ENCODE data around the gene MSI2. TPM values are rescaled to one million over a fixed set of nuclear protein-coding genes. Genes with fewer than 3 reads are reported as not detected.

The MSI2 gene
- total and polyA plus RNA-seq, 5 donors: 43.9 to 113 (median 107) TPM

GRCh38 chr17:57532556-57532955, 276.2 kb downstream of the MSI2 start:
- DNase-seq (no peak), ATAC-seq (no peak)
- intact Hi-C loops (cut with DNase I): no loop called here
- Histone ChIP-seq H3K4me3 (ENCODE audit: low read length) (no peak overlapping the region), H3K27me3 (ENCODE audit: control insufficient read depth, insufficient read depth) (no peaks in the 10 kb centered on the region), H3K27ac (ENCODE audit: low read length) (no peak overlapping the region), H3K9me3 (ENCODE audit: control insufficient read depth, low read length) (no peaks in the 10 kb centered on the region), H3K4me1 (ENCODE audit: control insufficient read depth, insufficient read depth, low read length) (peaks cover 10% of the 10 kb centered on the region)
- WGBS: 78% methylated on average over 6 of the region's 6 CpGs

GRCh38 chr17:57532966-57533365, 276.6 kb downstream of the MSI2 start:
- no peaks in the 10 kb centered on the region for H3K9me3 ChIP-seq (ENCODE audit: control insufficient read depth, low read length)
- H3K27me3 ChIP-seq (ENCODE audit: control insufficient read depth, insufficient read depth): no peaks in the 10 kb centered on the region
- peaks cover 6% of the 10 kb centered on the region for H3K4me1 ChIP-seq (ENCODE audit: control insufficient read depth, insufficient read depth, low read length)
- no peak overlapping the region for H3K27ac ChIP-seq (ENCODE audit: low read length)
- DNase-seq (no peak), ATAC-seq (no peak)
- 77% methylated on average over 5 of the region's 5 CpGs for WGBS
- intact Hi-C loops (cut with DNase I): no loop called here
- no peak overlapping the region for H3K4me3 ChIP-seq (ENCODE audit: low read length)

GRCh38 chr17:57533684-57534305, 277.5 kb downstream of the MSI2 start:
- intact Hi-C loops (cut with DNase I): no loop called here
- H3K9me3 ChIP-seq (ENCODE audit: control insufficient read depth, low read length): no peaks in the 10 kb centered on the region
- peaks cover 8% of the 10 kb centered on the region for H3K4me1 ChIP-seq (ENCODE audit: control insufficient read depth, insufficient read depth, low read length)
- H3K27ac ChIP-seq (ENCODE audit: low read length): no peak overlapping the region
- no peak for DNase-seq
- no peaks in the 10 kb centered on the region for H3K27me3 ChIP-seq (ENCODE audit: control insufficient read depth, insufficient read depth)
- WGBS: 86% methylated on average over 5 of the region's 5 CpGs
- no peak overlapping the region for H3K4me3 ChIP-seq (ENCODE audit: low read length)
- no peak for ATAC-seq

- intact Hi-C loops (cut with DNase I): no loop called here
- 73% methylated on average over 4 of the region's 4 CpGs for WGBS
- no peak for DNase-seq
- H3K9me3 ChIP-seq (ENCODE audit: control insufficient read depth, low read length): no peaks in the 10 kb centered on the region
- no peak overlapping the region for H3K4me3 ChIP-seq (ENCODE audit: low read length)
- H3K4me1 ChIP-seq (ENCODE audit: control insufficient read depth, insufficient read depth, low read length): peaks cover 8% of the 10 kb centered on the region
- H3K27ac ChIP-seq (ENCODE audit: low read length): no peak overlapping the region
- no peaks in the 10 kb centered on the region for H3K27me3 ChIP-seq (ENCODE audit: control insufficient read depth, insufficient read depth)
- no peak for ATAC-seq
These were observed 278.5 kb downstream of the MSI2 start for GRCh38 chr17:57534863-57535248.

- Histone ChIP-seq H3K27me3 (ENCODE audit: control insufficient read depth, insufficient read depth) (no peaks in the 10 kb centered on the region), H3K4me3 (ENCODE audit: low read length) (no peak overlapping the region), H3K27ac (ENCODE audit: low read length) (no peak overlapping the region), H3K9me3 (ENCODE audit: control insufficient read depth, low read length) (no peaks in the 10 kb centered on the region), H3K4me1 (ENCODE audit: control insufficient read depth, insufficient read depth, low read length) (peaks cover 8% of the 10 kb centered on the region)
- 68% methylated on average over 6 of the region's 6 CpGs for WGBS
- DNase-seq (peak in 1 of 3 donors; percentile 52), ATAC-seq (peak; percentile 9 to 10)
- intact Hi-C loops (cut with DNase I): no loop called here
These were observed 279.1 kb downstream of the MSI2 start for GRCh38 chr17:57535249-57535966.

GRCh38 chr17:57536289-57536688, 280.0 kb downstream of the MSI2 start:
- H3K4me1 ChIP-seq (ENCODE audit: control insufficient read depth, insufficient read depth, low read length): peaks cover 8% of the 10 kb centered on the region
- intact Hi-C loops (cut with DNase I): no loop called here
- H3K27me3 ChIP-seq (ENCODE audit: control insufficient read depth, insufficient read depth): no peaks in the 10 kb centered on the region
- 58% methylated on average over 4 of the region's 4 CpGs for WGBS
- DNase-seq: no peak
- H3K4me3 ChIP-seq (ENCODE audit: low read length): no peak overlapping the region
- H3K9me3 ChIP-seq (ENCODE audit: control insufficient read depth, low read length): no peaks in the 10 kb centered on the region
- no peak overlapping the region for H3K27ac ChIP-seq (ENCODE audit: low read length)
- ATAC-seq: no peak

- 91% methylated on average over 10 of the region's 10 CpGs for WGBS
- ATAC-seq (no peak), DNase-seq (no peak)
- Histone ChIP-seq H3K4me3 (ENCODE audit: low read length) (no peak overlapping the region), H3K4me1 (ENCODE audit: control insufficient read depth, insufficient read depth, low read length) (peaks cover 11% of the 10 kb centered on the region), H3K27ac (ENCODE audit: low read length) (no peak overlapping the region), H3K27me3 (ENCODE audit: control insufficient read depth, insufficient read depth) (no peaks in the 10 kb centered on the region), H3K9me3 (ENCODE audit: control insufficient read depth, low read length) (no peaks in the 10 kb centered on the region)
- intact Hi-C loops (cut with DNase I): no loop called here
These were observed 280.6 kb downstream of the MSI2 start for GRCh38 chr17:57536789-57537523.

GRCh38 chr17:57537524-57538410, 281.4 kb downstream of the MSI2 start:
- H3K27me3 ChIP-seq (ENCODE audit: control insufficient read depth, insufficient read depth): no peaks in the 10 kb centered on the region
- ATAC-seq (peak; percentile 36 to 73), DNase-seq (no peak)
- H3K4me1 ChIP-seq (ENCODE audit: control insufficient read depth, insufficient read depth, low read length): peaks cover 15% of the 10 kb centered on the region
- intact Hi-C loops (cut with DNase I): no loop called here
- no peak overlapping the region for H3K4me3 ChIP-seq (ENCODE audit: low read length)
- 59% methylated on average over 17 of the region's 17 CpGs for WGBS
- H3K27ac ChIP-seq (ENCODE audit: low read length): peak overlapping the region; percentile 1
- H3K9me3 ChIP-seq (ENCODE audit: control insufficient read depth, low read length): no peaks in the 10 kb centered on the region

GRCh38 chr17:57538736-57539456, 282.6 kb downstream of the MSI2 start:
- DNase-seq: no peak
- Histone ChIP-seq H3K27me3 (ENCODE audit: control insufficient read depth, insufficient read depth) (no peaks in the 10 kb centered on the region), H3K4me3 (ENCODE audit: low read length) (no peak overlapping the region), H3K4me1 (ENCODE audit: control insufficient read depth, insufficient read depth, low read length) (peaks cover 15% of the 10 kb centered on the region), H3K9me3 (ENCODE audit: control insufficient read depth, low read length) (no peaks in the 10 kb centered on the region), H3K27ac (ENCODE audit: low read length) (no peak overlapping the region)
- 79% methylated on average over 11 of the region's 11 CpGs for WGBS
- no peak for ATAC-seq
- intact Hi-C loops (cut with DNase I): no loop called here

GRCh38 chr17:57539529-57540301, 283.4 kb downstream of the MSI2 start:
- 83% methylated on average over 8 of the region's 8 CpGs for WGBS

More at GRCh38 chr17:57539529-57540301, 283.4 kb downstream of the MSI2 start:
- DNase-seq: no peak
- Histone ChIP-seq H3K4me3 (ENCODE audit: low read length) (no peak overlapping the region), H3K4me1 (ENCODE audit: control insufficient read depth, insufficient read depth, low read length) (peaks cover 15% of the 10 kb centered on the region), H3K9me3 (ENCODE audit: control insufficient read depth, low read length) (no peaks in the 10 kb centered on the region), H3K27me3 (ENCODE audit: control insufficient read depth, insufficient read depth) (no peaks in the 10 kb centered on the region), H3K27ac (ENCODE audit: low read length) (no peak overlapping the region)
- no peak for ATAC-seq
- intact Hi-C loops (cut with DNase I): no loop called here
